Upper lobe of left lung (tissue), 4 donors: ENCODE measurements around the gene ABCA7.

ENCODE experiments used
- POLR2A ChIP-seq, 4 donors: fragments of 450-650 bp; IDR thresholded peaks; one replicate each; pipeline ENCODE4 v1.5.1; 2016 to 2017; ENCODE audit warnings: antibody characterized with exemption in 4 of 4, mild to moderate bottlenecking in 2 of 4
- POLR2AphosphoS5 ChIP-seq, 2 donors: sonication (generic); formaldehyde crosslinking; IDR thresholded peaks; one replicate each; pipeline ENCODE4 v1.5.1; 2017; ENCODE audit warnings: antibody characterized with exemption in 2 of 2
- TF ChIP-seq, protein P1 (sequence below), 6 experiments: fragments of 450-650 bp in 4 of 6; fragments of 200-600 bp in 2 of 6; sonication (generic) in 2 of 6; IDR thresholded peaks; one replicate each; pipeline ENCODE4 v1.5.1; 2016 to 2019; ENCODE audit warnings: antibody characterized with exemption in 6 of 6

DNA sequence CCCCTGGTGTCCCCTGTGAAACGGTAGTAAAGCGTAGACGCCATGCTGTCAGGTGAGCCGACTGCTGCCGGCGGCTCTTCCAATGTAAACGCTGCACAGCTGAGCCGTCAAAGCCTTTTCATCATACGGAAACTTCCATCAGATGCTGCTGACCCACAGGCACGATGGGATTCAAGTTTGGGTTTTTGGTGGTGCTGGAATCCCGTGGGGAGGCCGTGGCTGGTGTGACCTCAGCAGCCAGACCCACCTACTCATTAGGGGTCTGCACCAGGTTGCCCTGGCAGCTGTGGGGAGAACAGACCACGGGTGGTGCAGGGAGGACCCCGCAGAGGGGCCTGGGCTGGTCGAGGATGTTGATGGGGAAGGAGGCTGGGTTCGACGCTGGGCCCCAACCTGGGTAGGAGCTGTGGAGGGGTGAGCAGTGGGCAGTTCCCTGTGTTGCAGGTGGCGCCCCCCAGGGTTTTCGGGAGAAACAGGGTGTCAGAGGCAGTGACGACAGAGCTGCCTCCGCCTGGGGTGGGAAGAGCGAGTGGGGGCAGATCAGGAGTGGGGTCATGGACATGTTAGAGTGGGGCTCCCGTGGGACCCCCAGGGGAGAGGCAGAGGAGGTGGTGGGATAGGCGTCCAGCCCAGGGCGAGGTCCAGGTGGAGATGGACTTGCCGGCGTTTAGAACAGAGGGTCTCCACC, 33.1 kb upstream of the ABCA7 start:
- TF ChIP-seq, protein P1, sequence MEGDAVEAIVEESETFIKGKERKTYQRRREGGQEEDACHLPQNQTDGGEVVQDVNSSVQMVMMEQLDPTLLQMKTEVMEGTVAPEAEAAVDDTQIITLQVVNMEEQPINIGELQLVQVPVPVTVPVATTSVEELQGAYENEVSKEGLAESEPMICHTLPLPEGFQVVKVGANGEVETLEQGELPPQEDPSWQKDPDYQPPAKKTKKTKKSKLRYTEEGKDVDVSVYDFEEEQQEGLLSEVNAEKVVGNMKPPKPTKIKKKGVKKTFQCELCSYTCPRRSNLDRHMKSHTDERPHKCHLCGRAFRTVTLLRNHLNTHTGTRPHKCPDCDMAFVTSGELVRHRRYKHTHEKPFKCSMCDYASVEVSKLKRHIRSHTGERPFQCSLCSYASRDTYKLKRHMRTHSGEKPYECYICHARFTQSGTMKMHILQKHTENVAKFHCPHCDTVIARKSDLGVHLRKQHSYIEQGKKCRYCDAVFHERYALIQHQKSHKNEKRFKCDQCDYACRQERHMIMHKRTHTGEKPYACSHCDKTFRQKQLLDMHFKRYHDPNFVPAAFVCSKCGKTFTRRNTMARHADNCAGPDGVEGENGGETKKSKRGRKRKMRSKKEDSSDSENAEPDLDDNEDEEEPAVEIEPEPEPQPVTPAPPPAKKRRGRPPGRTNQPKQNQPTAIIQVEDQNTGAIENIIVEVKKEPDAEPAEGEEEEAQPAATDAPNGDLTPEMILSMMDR (IDR thresholded peaks at IDR 0.05): no peak
- no peak for TF ChIP-seq POLR2AphosphoS5 (IDR thresholded peaks at IDR 0.05)
- TF ChIP-seq POLR2A (IDR thresholded peaks at IDR 0.05): no peak
